Skeletal muscle satellite cell (primary cell): ENCODE results near the gene SLC26A11.
"Not testable (repeated sequence)": the region's sequence is repeated elsewhere in the genome, so short reads cannot be mapped to it uniquely, and the experiment has no call there.

Source experiments
- H3K27me3 ChIP-seq: 2 replicates; pipeline ENCODE4 v1.7.0; 2013; ENCODE audit warnings: low read length; ENCODE audit not compliant: control insufficient read depth, insufficient read depth
- H3K36me3 ChIP-seq: 2 replicates; pipeline ENCODE4 v1.7.0; 2013; ENCODE audit warnings: mild to moderate bottlenecking, control low read depth, low read length; ENCODE audit not compliant: insufficient read depth
- H3K4me1 ChIP-seq: 2 replicates; pipeline ENCODE4 v1.7.0; 2013; ENCODE audit warnings: low read length; ENCODE audit not compliant: control insufficient read depth, insufficient read depth
- H3K4me2 ChIP-seq: 2 replicates; pipeline ENCODE4 v1.7.0; 2013; ENCODE audit warnings: mild to moderate bottlenecking, low read length
- H3K4me3 ChIP-seq: 2 replicates; pipeline ENCODE4 v1.7.0; 2013; ENCODE audit warnings: low read length
- H3K9ac ChIP-seq: 2 replicates; pipeline ENCODE4 v1.7.0; 2013; ENCODE audit warnings: mild to moderate bottlenecking, low read depth, low read length, moderate library complexity
- H3K9me3 ChIP-seq: replicated peaks from 2 replicates; pipeline ENCODE4 v1.7.0; 2013; ENCODE audit warnings: mild to moderate bottlenecking, control low read depth, low read length

Gene SLC26A11

DNA sequence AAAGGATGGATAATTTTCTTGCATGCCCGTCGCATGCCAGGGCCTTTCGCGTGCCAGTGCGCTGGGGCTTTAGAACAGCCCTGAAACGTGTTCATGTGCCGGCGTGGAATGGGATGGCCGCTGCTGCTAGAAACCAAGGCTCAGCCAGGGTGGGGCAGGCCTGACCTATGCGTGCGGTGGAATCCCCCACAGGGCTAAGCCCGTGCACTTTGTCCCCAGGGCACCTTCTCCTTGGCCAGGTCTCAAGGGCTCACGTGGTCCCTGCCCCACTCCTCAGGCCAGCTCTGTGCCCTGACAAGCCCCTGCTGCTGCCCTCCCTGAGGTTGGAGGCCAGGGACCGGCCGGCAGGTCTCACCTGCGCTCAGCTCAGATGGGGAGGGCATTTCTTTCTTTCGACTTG is 27.3 kb downstream of the SLC26A11 start:
- Histone ChIP-seq H3K27me3 (no peaks in the 10 kb centered on the region), H3K9ac (no peak overlapping the region), H3K36me3 (peaks cover 15% of the 10 kb centered on the region), H3K4me2 (no peak overlapping the region), H3K9me3 (no peaks in the 10 kb centered on the region), H3K4me1 (no peaks in the 10 kb centered on the region), H3K4me3 (no peak overlapping the region)

DNA sequence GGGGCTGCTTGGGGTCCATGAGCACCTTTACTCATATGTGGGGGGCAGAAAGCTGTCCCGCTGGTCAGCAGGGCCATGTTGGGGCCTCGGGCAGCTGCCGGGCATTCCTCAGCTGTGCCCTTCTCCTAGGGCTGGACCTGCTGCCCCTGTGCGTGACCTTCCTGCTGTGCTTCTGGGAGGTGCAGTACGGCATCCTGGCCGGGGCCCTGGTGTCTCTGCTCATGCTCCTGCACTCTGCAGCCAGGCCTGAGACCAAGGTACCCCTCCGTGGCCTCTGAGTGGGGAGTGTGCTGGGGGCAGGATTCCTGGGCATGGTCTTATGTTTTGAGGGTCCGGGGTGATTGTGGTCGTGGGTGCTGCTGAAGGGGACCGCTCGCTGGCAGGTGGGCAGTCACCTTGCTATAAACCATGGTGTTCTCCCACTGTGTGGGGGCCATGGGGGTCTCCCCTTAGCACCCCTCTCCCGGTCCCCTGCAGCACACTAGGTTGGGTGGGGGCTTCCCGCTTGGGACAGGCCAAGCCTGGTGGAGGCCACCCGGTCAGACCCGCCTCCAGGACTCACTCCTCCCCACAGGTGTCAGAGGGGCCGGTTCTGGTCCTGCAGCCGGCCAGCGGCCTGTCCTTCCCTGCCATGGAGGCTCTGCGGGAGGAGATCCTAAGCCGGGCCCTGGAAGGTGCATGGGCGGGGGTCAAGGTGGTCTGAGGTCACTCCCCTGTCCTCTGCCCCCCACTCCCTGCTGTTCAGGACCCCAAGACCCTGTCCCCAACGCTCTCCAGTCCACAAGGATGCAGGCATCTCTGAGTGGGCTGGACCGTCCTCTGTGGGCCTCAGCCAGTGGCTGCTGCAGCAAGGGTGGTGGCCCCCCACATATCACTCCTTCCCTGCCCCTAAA is 28.0 kb downstream of the SLC26A11 start:
- Histone ChIP-seq H3K4me2 (no peak overlapping the region), H3K4me3 (no peak overlapping the region), H3K4me1 (no peaks in the 10 kb centered on the region), H3K36me3 (peaks cover 15% of the 10 kb centered on the region), H3K9me3 (no peaks in the 10 kb centered on the region), H3K27me3 (no peaks in the 10 kb centered on the region), H3K9ac (no peak overlapping the region)

DNA sequence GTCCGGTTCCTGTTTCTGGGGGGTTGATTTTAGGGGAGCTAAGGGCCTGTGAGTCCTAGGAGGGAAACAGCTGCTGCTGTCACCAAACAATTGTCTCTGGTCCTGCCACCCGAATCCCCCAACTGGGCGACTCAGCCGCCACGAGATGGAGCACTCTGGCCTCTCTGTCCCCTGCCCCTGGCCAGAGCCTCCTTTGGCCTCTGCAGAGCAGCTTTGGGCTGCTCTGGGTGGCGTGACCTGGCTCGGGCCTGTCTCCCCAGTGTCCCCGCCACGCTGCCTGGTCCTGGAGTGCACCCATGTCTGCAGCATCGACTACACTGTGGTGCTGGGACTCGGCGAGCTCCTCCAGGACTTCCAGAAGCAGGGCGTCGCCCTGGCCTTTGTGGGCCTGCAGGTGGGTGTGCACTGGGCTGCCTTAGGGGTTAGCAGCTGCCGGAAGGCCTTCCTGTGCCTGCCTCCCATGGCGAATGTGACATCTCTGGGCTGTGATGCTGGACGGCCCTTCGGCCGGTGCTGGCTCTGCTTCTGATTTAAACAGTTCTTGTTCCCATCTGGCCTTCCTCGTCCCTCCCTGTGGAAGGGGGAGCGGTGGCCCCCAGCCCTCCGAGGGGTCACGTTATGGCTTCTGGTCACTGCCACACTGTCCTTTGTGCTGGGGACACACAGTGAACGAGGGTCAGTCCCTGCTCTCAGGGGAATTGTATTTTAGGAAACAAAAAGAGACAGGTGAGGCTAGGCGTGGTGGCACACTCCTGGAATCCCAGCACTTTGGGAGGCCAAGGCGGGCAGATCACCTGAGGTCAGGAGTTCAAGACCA is 28.9 kb downstream of the SLC26A11 start:
- H3K4me2 ChIP-seq, result no peak overlapping the region
- no peaks in the 10 kb centered on the region for H3K9me3 ChIP-seq
- peaks cover 5% of the 10 kb centered on the region for H3K4me1 ChIP-seq
- H3K27me3 ChIP-seq, result no peaks in the 10 kb centered on the region
- peaks cover 17% of the 10 kb centered on the region for H3K36me3 ChIP-seq
- H3K4me3 ChIP-seq, result no peak overlapping the region
- H3K9ac ChIP-seq, result no peak overlapping the region

DNA sequence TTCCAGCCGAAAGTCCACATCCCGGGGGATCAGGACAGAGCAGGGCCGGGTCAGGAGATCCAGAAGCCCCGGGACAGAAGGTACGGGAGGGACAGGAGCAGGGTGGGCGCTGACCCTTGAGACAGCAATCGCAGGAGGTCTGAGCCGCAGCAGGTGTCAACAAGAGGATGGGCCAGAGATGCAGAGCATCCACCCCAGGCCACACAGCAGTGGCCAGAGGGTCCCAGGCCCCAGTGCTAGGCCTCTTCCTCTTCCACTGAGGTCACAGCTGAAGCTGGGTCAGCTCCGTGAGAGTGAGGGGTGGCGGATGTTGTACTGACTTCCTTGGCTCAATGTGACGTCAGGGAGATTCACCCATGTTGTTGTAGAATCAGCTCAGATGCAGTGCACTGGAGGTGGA is 31.7 kb downstream of the SLC26A11 start:
- Histone ChIP-seq H3K4me3 (no peak overlapping the region), H3K36me3 (peaks cover 5% of the 10 kb centered on the region), H3K4me1 (peaks cover 22% of the 10 kb centered on the region), H3K9me3 (no peaks in the 10 kb centered on the region), H3K9ac (no peak overlapping the region), H3K4me2 (no peak overlapping the region), H3K27me3 (no peaks in the 10 kb centered on the region)

GRCh38 chr17:80252871-80253270 is 32.6 kb downstream of the SLC26A11 start:
- Histone ChIP-seq H3K36me3 (peaks cover 5% of the 10 kb centered on the region), H3K4me2 (no peak overlapping the region), H3K4me1 (peaks cover 22% of the 10 kb centered on the region), H3K27me3 (no peaks in the 10 kb centered on the region), H3K9ac (no peak overlapping the region), H3K9me3 (no peaks in the 10 kb centered on the region), H3K4me3 (no peak overlapping the region)

- Histone ChIP-seq H3K36me3 (peaks cover 5% of the 10 kb centered on the region), H3K4me1 (peaks cover 22% of the 10 kb centered on the region), H3K27me3 (no peaks in the 10 kb centered on the region), H3K9me3 (no peaks in the 10 kb centered on the region), H3K9ac (no peak overlapping the region), H3K4me2 (no peak overlapping the region), H3K4me3 (no peak overlapping the region)
Measured at GRCh38 chr17:80253631-80254395, 33.6 kb downstream of the SLC26A11 start.

DNA sequence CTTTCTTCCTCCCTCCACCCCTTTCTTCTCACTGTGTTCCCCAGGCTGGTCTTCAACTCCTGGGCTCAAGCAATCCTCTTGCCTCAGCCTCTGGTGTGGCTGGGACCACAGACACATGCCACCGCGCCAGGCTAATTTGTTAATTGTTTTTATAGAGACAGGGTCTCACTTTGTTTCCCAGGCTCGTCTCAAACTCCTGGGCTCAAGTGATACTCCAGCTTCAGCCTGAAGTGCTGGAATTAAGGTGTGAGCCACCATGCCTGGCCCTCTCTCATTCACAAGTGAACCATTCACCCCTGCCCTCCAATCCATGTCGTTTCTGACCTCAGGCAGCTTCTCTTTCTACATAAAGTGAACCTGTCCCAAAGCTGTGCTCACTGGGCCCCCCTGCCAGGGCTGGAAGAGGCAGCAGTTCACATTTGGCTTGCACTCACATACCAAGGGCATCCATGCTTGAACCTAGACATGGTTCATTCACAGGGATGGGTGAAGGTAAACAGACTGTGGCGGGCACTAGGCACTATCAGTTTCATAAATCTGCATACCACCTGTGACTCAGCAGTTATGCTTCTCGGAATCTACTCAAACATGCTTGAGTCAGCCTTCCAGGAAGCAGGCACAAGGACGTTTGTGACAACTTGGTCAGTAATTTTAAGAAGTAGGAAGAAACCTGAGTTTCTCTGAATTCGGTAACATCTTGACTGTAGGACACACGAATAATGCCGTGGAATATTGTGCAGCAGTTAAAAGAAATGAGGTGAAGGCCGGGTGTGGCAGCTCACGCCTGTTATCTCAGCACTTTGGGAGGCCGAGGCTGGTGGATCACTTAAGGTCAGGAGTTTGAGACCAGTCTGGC is 34.4 kb downstream of the SLC26A11 start:
- Histone ChIP-seq H3K4me1 (peaks cover 26% of the 10 kb centered on the region), H3K4me2 (peak overlapping the region; percentile 72), H3K36me3 (peaks cover 5% of the 10 kb centered on the region), H3K4me3 (peak overlapping the region; percentile 37), H3K9ac (peak overlapping the region; percentile 39), H3K9me3 (no peaks in the 10 kb centered on the region), H3K27me3 (no peaks in the 10 kb centered on the region)

DNA sequence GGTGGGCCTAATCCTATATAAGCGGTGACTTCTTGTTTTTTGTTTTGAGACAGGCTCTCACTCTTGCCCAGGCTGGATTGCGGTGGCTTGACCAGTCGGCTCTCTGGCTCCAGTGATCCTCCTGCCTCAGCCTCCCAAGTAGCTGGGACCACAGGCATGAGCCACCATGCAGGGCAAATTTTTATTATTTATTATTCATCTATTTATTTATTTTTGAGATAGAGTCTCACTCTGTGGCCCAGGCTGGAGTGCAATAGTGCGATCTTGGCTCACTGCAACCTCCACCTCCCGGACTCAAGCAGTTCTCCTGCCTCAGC is 35.8 kb downstream of the SLC26A11 start:
- H3K4me2 ChIP-seq, result no peak overlapping the region
- no peaks in the 10 kb centered on the region for H3K9me3 ChIP-seq
- peaks cover 30% of the 10 kb centered on the region for H3K4me1 ChIP-seq
- H3K27me3 ChIP-seq, result no peaks in the 10 kb centered on the region
- peaks cover 5% of the 10 kb centered on the region for H3K36me3 ChIP-seq
- H3K9ac ChIP-seq, result no peak overlapping the region
- no peak overlapping the region for H3K4me3 ChIP-seq

GRCh38 chr17:80257716-80258213 is 37.5 kb downstream of the SLC26A11 start:
- no peak overlapping the region for H3K4me2 ChIP-seq
- no peak overlapping the region for H3K9ac ChIP-seq
- H3K27me3 ChIP-seq, result no peaks in the 10 kb centered on the region
- H3K9me3 ChIP-seq, result no peaks in the 10 kb centered on the region
- no peak overlapping the region for H3K4me3 ChIP-seq
- peaks cover 43% of the 10 kb centered on the region for H3K4me1 ChIP-seq
- H3K36me3 ChIP-seq, result peaks cover 5% of the 10 kb centered on the region

- H3K9ac ChIP-seq, H3K4me2 ChIP-seq, H3K9me3 ChIP-seq, H3K27me3 ChIP-seq, H3K36me3 ChIP-seq, H3K4me3 ChIP-seq: not testable (repeated sequence)
- peaks cover 48% of the 10 kb centered on the region for H3K4me1 ChIP-seq
Measured at GRCh38 chr17:80258296-80258695, 38.1 kb downstream of the SLC26A11 start.
